GM21786 (cell line): ENCODE results near the gene FRMPD4.
A peak's percentile ranks its signal among the peaks of the same experiment; 100 is the strongest.

ENCODE experiments used
- ATAC-seq: cut with Tn5 transposase; IDR thresholded peaks from one replicate; pipeline ENCODE4 v1.9.1; 2021; ENCODE audit not compliant: unreplicated experiment

The FRMPD4 gene

GRCh38 chrX:12611471-12611870, 473.2 kb downstream of the FRMPD4 start:
- no peak for ATAC-seq

GRCh38 chrX:12614266-12614665, 476.0 kb downstream of the FRMPD4 start:
- ATAC-seq, result no peak

- no peak for ATAC-seq
Observed at GRCh38 chrX:12615061-12615460, 476.8 kb downstream of the FRMPD4 start.

- ATAC-seq, result no peak
Observed at GRCh38 chrX:12617241-12617640, 479.0 kb downstream of the FRMPD4 start.

- no peak for ATAC-seq
Observed at GRCh38 chrX:12647230-12647629, 509.0 kb downstream of the FRMPD4 start.

GRCh38 chrX:12648995-12649394, 510.7 kb downstream of the FRMPD4 start:
- no peak for ATAC-seq

- ATAC-seq, result no peak
Observed at GRCh38 chrX:12657433-12657832, 519.2 kb downstream of the FRMPD4 start.

GRCh38 chrX:12657881-12658280, 519.6 kb downstream of the FRMPD4 start:
- peak; percentile 50 for ATAC-seq

GRCh38 chrX:12661464-12661863, 523.2 kb downstream of the FRMPD4 start:
- ATAC-seq, result no peak

- no peak for ATAC-seq
Observed at GRCh38 chrX:12672367-12673106, 534.3 kb downstream of the FRMPD4 start.

- no peak for ATAC-seq
Observed at GRCh38 chrX:12673487-12673886, 535.2 kb downstream of the FRMPD4 start.

GRCh38 chrX:12679522-12679921, 541.2 kb downstream of the FRMPD4 start:
- no peak for ATAC-seq

GRCh38 chrX:12681047-12681446, 542.8 kb downstream of the FRMPD4 start:
- no peak for ATAC-seq

- ATAC-seq, result no peak
Observed at GRCh38 chrX:12685541-12685940, 547.3 kb downstream of the FRMPD4 start.

GRCh38 chrX:12686331-12686730, 548.1 kb downstream of the FRMPD4 start:
- ATAC-seq, result no peak

- ATAC-seq, result no peak
Observed at GRCh38 chrX:12690646-12691045, 552.4 kb downstream of the FRMPD4 start.

GRCh38 chrX:12693754-12694153, 555.5 kb downstream of the FRMPD4 start:
- no peak for ATAC-seq

GRCh38 chrX:12700745-12701144, 562.5 kb downstream of the FRMPD4 start:
- ATAC-seq, result no peak

GRCh38 chrX:12701628-12702027, 563.4 kb downstream of the FRMPD4 start:
- peak; percentile 55 for ATAC-seq

- ATAC-seq, result no peak
Observed at GRCh38 chrX:12702509-12703091, 564.3 kb downstream of the FRMPD4 start.

GRCh38 chrX:12704706-12705105, 566.4 kb downstream of the FRMPD4 start:
- no peak for ATAC-seq

GRCh38 chrX:12709047-12709446, 570.8 kb downstream of the FRMPD4 start:
- ATAC-seq, result no peak
